BLaER1 treated with 17β-estradiol and CSF1 and Interleukin-3, amounts not matched to agents 10 nM and 100 nM (cell line): ENCODE results near the gene SPDL1.

Source experiments
- H3K27ac ChIP-seq, 11 experiments: shearing (Covaris generic); formaldehyde crosslinking; 2 replicates each; pipeline ENCODE4 v1.8.1; 2022
- H3K27me3 ChIP-seq, 11 experiments: shearing (Covaris generic); formaldehyde crosslinking; 2 replicates each; pipeline ENCODE4 v1.8.1; 2022
- H3K36me3 ChIP-seq, 11 experiments: shearing (Covaris generic); formaldehyde crosslinking; 2 replicates each; pipeline ENCODE4 v1.8.1; 2022
- H3K4me1 ChIP-seq, 10 experiments: shearing (Covaris generic); formaldehyde crosslinking; 2 replicates each; pipeline ENCODE4 v1.8.1; 2022
- H3K4me2 ChIP-seq, 11 experiments: shearing (Covaris generic); formaldehyde crosslinking; 2 replicates each; pipeline ENCODE4 v1.8.1; 2022
- H3K4me3 ChIP-seq, 10 experiments: shearing (Covaris generic); formaldehyde crosslinking; 2 replicates each; pipeline ENCODE4 v1.8.1; 2022
- H3K9ac ChIP-seq, 11 experiments: shearing (Covaris generic); formaldehyde crosslinking; 2 replicates each; pipeline ENCODE4 v1.8.1; 2022
- H3K9me3 ChIP-seq, 11 experiments: shearing (Covaris generic); formaldehyde crosslinking; replicated peaks in 1 of 11; 2 replicates each; pipeline ENCODE4 v1.8.1; 2022
- H4K20me1 ChIP-seq, 11 experiments: shearing (Covaris generic); formaldehyde crosslinking; 2 replicates each; pipeline ENCODE4 v1.8.1; 2022
- Cebpa-rat ChIP-seq, 11 experiments: shearing (Covaris generic); IDR thresholded peaks; 2 replicates each; pipeline ENCODE4 v1.8.1; 2022

Gene SPDL1

DNA sequence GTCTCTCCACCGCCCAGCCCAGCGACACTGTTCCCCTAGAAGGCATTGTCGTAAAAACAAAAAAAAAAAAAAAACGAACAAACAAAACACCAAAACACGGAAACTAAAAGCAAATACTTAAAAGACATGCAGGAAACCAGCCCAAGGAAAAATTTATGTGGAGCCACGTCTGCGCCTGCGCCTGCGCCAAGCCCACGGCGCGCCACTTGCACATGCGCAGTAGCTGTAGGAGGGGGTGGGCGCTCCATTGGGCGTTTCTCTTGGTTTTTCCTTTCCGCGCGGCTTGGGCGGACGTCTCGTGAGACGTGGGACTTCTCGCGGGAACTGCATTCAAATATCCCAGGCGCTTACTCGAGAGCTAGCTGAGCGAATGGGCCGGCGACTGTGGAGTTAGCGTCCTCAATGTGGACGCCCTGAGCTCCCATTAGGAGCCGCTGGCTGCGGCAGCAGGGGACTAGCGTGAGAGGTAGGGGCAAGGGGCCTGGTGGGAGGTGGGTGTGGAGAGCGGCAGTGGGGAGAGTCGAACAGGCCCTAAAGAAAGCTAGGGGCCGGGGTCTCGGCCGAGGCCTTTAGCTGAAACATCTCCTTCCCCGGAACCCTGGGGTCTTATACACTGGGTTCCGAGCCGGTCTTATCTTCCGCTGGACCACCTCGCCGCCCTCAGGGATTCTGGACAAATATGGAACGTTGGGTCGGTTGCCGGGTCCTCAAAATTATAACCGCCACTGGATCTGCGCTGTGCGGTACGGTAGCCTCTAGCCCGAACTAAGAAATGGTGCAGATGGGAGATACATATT, at the start of gene SPDL1:
Gene SPDL1 (plus strand): TSS at position 350 of the 797 bp plus-strand sequence. CDS start 4,644 bp downstream, outside the sequence.
- Histone ChIP-seq H3K36me3 (peaks cover 1 to 30% (median 9%) of the 10 kb centered on the region in 11 experiments; a peak in 18 of 22 replicates), H4K20me1 (peaks cover 0 to 22% (median 0%) of the 10 kb centered on the region in 11 experiments; a peak in 4 of 22 replicates), H3K4me1 (peaks cover 12 to 23% (median 14%) of the 10 kb centered on the region in 10 experiments; a peak in 18 of 20 replicates), H3K4me3 (peak within 1 kb of the TSS; percentile 75 to 95 (median 91)), H3K9ac (peak within 1 kb of the TSS; percentile 88 to 97 (median 94)), H3K27ac (peak within 1 kb of the TSS; percentile 57 to 97 (median 90)), H3K27me3 (no peaks in the 10 kb centered on the region), H3K4me2 (peak within 1 kb of the TSS; percentile 72 to 90 (median 85)), H3K9me3 (no peaks in the 10 kb centered on the region)
- TF ChIP-seq Cebpa-rat (IDR thresholded peaks at IDR 0.05) = no peak

DNA sequence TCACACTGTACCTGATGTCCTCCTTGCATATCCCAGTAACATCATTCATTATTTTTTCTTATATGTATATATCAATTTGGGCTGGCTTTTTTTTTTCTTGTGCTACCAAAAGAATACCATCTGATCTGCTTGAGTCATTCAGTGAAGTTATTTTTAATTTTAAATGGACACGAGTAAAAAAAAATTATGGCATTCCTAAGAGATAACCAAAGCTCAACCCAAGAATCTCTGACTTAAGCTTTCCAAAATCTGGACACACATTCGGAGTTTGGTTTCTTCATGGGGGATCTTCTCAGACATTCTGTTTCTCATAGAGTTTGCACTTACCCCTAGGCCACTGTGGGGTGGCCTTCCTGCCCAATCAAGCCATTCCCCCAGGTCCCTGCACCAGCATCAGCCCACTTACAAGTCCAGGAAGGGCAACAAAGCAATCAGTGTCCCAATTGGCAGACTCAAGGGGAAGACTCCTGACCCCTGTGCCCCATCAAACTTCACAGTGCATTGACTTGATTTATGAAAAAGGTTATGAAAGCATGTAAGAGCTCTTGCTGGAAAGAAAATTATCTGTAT, 49.2 kb upstream of the SPDL1 start:
- Histone ChIP-seq H3K9me3 (no peaks in the 10 kb centered on the region), H3K27me3 (no peaks in the 10 kb centered on the region), H3K36me3 (no peaks in the 10 kb centered on the region), H3K4me3 (no peak overlapping the region), H3K9ac (no peak overlapping the region), H3K27ac (no peak overlapping the region), H4K20me1 (no peaks in the 10 kb centered on the region), H3K4me2 (no peak overlapping the region), H3K4me1 (no peaks in the 10 kb centered on the region)
- TF ChIP-seq Cebpa-rat (IDR thresholded peaks at IDR 0.05) = no peak

GRCh38 chr5:169534939-169535338, 48.6 kb upstream of the SPDL1 start:
- Histone ChIP-seq H3K27me3 (no peaks in the 10 kb centered on the region), H3K9me3 (no peaks in the 10 kb centered on the region), H3K4me1 (no peaks in the 10 kb centered on the region), H3K27ac (no peak overlapping the region), H3K9ac (no peak overlapping the region), H4K20me1 (no peaks in the 10 kb centered on the region), H3K4me2 (no peak overlapping the region), H3K36me3 (no peaks in the 10 kb centered on the region), H3K4me3 (no peak overlapping the region)
- no peak for TF ChIP-seq Cebpa-rat (IDR thresholded peaks at IDR 0.05)

DNA sequence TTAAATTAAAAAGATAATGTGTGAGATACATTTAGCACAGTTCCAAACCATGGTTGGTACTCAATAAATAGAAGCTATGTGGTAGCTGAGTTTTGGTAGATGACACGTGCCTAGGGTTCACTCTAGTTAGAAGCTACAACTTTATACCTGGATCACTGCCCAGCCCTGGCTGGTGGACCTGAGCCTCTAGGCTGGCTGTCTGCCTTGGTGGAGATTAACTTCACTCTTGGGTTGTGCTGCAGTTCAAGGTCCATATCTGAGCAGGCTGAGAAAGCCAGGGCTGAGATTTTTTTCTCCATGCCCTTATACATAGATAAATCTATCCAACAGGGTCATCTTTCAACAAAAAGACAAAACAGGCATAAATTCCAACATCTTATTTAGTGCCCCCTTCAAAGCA, 44.6 kb upstream of the SPDL1 start:
- Histone ChIP-seq H3K27me3 (no peaks in the 10 kb centered on the region), H3K9ac (no peak overlapping the region), H4K20me1 (no peaks in the 10 kb centered on the region), H3K9me3 (peaks cover 10 to 18% (median 14%) of the 10 kb centered on the region in 11 experiments; a peak in 21 of 22 replicates), H3K4me1 (no peaks in the 10 kb centered on the region), H3K27ac (no peak overlapping the region), H3K36me3 (no peaks in the 10 kb centered on the region), H3K4me2 (no peak overlapping the region), H3K4me3 (no peak overlapping the region)
- TF ChIP-seq Cebpa-rat (IDR thresholded peaks at IDR 0.05) = no peak

GRCh38 chr5:169542811-169543210, 40.8 kb upstream of the SPDL1 start:
- no peak for TF ChIP-seq Cebpa-rat (IDR thresholded peaks at IDR 0.05)
- Histone ChIP-seq H3K4me2 (no peak overlapping the region), H3K36me3 (no peaks in the 10 kb centered on the region), H3K9ac (no peak overlapping the region), H4K20me1 (no peaks in the 10 kb centered on the region), H3K27ac (no peak overlapping the region), H3K4me1 (peaks cover 0 to 7% (median 0%) of the 10 kb centered on the region in 10 experiments; a peak in 1 of 20 replicates), H3K27me3 (no peaks in the 10 kb centered on the region), H3K9me3 (peaks cover 10 to 18% (median 14%) of the 10 kb centered on the region in 11 experiments; a peak in 21 of 22 replicates), H3K4me3 (no peak overlapping the region)

DNA sequence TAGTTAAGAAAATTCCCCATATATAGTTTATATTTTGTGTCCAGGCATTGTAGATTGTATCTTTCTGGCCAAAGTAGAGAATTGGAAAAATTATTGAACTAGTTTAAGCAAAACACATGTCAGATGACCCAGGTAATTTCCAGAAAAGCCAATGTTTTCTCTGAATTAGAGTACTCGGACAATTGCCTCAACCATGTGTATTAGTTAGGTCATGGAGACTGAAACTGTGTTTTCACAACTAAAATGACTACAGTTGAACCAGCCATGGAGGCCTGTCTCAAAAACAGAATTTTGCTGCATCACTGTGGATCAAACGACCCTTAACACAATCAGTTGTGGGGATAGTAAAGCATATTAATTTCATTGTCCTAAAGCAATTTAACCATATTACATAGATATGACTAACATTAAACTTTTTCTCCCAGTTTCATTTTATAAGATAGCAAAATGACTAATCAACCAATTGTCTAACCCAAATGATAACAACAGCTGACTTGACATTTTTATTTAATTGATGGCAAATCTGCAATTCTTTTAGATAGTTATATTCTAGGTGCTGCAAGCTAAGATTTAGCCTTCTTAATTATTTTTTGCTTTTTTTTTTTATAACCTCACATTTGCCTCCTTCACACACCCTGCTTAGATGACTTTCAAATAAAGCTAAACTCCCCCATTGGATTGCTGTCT, 39.2 kb upstream of the SPDL1 start:
- H4K20me1 ChIP-seq = no peaks in the 10 kb centered on the region
- no peaks in the 10 kb centered on the region for H3K36me3 ChIP-seq
- H3K9ac ChIP-seq = no peak overlapping the region
- H3K9me3 ChIP-seq = peaks cover 10 to 18% (median 14%) of the 10 kb centered on the region in 11 experiments; a peak in 21 of 22 replicates
- no peaks in the 10 kb centered on the region for H3K27me3 ChIP-seq
- TF ChIP-seq Cebpa-rat (IDR thresholded peaks at IDR 0.05) = no peak
- no peak overlapping the region for H3K4me3 ChIP-seq
- H3K27ac ChIP-seq = no peak overlapping the region
- no peak overlapping the region for H3K4me2 ChIP-seq
- H3K4me1 ChIP-seq = peaks cover 0 to 8% (median 0%) of the 10 kb centered on the region in 10 experiments; a peak in 1 of 20 replicates

DNA sequence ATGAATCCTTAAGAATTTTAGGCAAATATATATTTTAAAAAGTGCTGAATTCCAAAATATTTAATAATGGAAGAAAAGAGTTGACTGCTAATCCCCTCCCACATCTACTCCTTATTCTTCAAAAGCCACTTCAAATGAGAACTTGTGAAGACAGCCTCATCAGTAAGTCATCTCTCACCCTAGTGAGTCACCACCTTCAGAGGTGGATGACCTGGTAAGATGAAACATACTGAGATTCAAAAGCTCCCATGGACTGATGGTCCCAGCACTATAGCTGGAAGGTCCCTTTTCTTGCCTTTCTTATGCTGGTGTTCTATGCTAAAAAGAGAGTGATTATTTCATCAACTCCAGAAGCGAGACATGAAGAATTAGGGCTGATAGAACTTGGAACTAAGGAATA, 37.8 kb upstream of the SPDL1 start:
- Histone ChIP-seq H3K27ac (no peak overlapping the region), H3K4me3 (no peak overlapping the region), H3K9me3 (peaks cover 10 to 18% (median 14%) of the 10 kb centered on the region in 11 experiments; a peak in 21 of 22 replicates), H3K36me3 (no peaks in the 10 kb centered on the region), H3K4me2 (no peak overlapping the region), H3K4me1 (peaks cover 0 to 8% (median 0%) of the 10 kb centered on the region in 10 experiments; a peak in 1 of 20 replicates), H3K9ac (no peak overlapping the region), H3K27me3 (no peaks in the 10 kb centered on the region), H4K20me1 (no peaks in the 10 kb centered on the region)
- TF ChIP-seq Cebpa-rat (IDR thresholded peaks at IDR 0.05) = no peak

GRCh38 chr5:169546346-169546745, 37.2 kb upstream of the SPDL1 start:
- TF ChIP-seq Cebpa-rat (IDR thresholded peaks at IDR 0.05) = no peak
- H3K9ac ChIP-seq = no peak overlapping the region
- peaks cover 8 to 13% (median 9%) of the 10 kb centered on the region in 11 experiments; a peak in 21 of 22 replicates for H3K9me3 ChIP-seq
- no peak overlapping the region for H3K4me2 ChIP-seq
- H3K4me3 ChIP-seq = no peak overlapping the region
- no peaks in the 10 kb centered on the region for H3K27me3 ChIP-seq
- no peaks in the 10 kb centered on the region for H4K20me1 ChIP-seq
- no peak overlapping the region for H3K27ac ChIP-seq
- H3K4me1 ChIP-seq = peaks cover 0 to 8% (median 0%) of the 10 kb centered on the region in 10 experiments; a peak in 1 of 20 replicates
- H3K36me3 ChIP-seq = no peaks in the 10 kb centered on the region

DNA sequence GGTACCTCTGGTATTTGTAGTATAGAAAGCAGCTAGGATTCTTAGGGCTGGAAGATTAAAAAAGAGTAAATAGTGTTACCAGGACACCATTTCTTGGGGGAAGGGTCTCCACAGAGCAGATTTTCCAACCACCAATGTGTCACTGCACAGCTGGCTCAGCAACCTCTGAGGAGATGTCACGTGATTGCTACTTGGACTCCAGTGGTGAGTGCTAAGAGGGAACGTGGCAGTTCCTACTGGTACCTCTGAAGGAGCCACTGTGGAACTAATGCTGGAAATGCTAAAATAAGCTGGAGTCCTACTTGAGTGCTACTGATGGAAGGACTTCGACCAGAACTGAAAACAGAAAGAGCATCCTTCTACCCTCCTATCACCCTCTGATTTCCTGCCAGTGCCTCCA, 36.1 kb upstream of the SPDL1 start:
- H4K20me1 ChIP-seq = no peaks in the 10 kb centered on the region
- no peak overlapping the region for H3K4me3 ChIP-seq
- peaks cover 0 to 8% (median 0%) of the 10 kb centered on the region in 10 experiments; a peak in 1 of 20 replicates for H3K4me1 ChIP-seq
- TF ChIP-seq Cebpa-rat (IDR thresholded peaks at IDR 0.05) = no peak
- no peak overlapping the region for H3K27ac ChIP-seq
- peak overlapping the region in 2 of 11 experiments; percentile 17 to 45; a peak in 4 of 22 replicates for H3K4me2 ChIP-seq
- H3K36me3 ChIP-seq = no peaks in the 10 kb centered on the region
- H3K9ac ChIP-seq = no peak overlapping the region
- peaks cover 0 to 1% (median 0%) of the 10 kb centered on the region in 11 experiments; a peak in 1 of 22 replicates for H3K9me3 ChIP-seq
- H3K27me3 ChIP-seq = no peaks in the 10 kb centered on the region
